Measurements from ENCODE around the gene DDI2. TPM values are rescaled to one million over a fixed set of nuclear protein-coding genes. Genes with fewer than 3 reads are reported as not detected.

The DDI2 gene
- total and polyA plus RNA-seq, 2 experiments from 2014 or later: 5.6 to 27.4 TPM

DNA sequence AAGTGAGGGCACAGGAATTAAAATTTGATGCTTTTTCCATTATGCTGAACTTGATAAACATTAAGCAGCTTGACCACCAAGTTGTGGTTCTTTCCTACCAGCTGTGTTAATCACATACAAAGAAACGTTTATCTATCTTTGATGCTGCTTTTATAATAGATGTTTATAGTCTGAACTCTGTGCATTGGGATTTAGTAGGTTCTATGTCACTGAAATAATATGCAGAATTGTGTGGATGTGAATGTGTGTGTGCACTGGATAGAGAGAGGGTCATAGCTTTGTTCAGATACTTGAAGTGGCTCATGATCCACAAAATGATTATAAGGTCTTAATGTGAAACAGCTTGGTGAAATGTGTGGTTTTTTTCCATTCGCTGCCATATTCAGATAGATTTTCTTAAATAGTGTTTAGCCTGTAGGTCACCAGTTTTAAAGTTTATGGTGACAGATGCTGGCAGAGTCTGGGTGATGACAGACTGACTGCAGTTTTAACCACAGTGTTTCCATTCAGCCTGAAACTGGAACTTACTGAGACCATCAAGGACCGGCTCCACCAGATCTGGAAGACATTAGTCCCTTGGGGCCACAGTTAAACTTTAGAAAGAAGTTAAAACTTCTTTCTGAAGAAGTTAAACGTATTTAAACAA lies 10.2 kb downstream of the DDI2 start:
- H3K4me2 ChIP-seq: no peak overlapping the region
- no peaks in the 10 kb centered on the region for H3K9me2 ChIP-seq (replicated peaks; ENCODE audit: insufficient read depth)
- H2AFZ ChIP-seq: no peak overlapping the region
- no peak for DNase-seq (ENCODE audit: low spot score)
- no peak overlapping the region for H3K4me3 ChIP-seq
- H3K79me2 ChIP-seq: peaks cover 83% of the 10 kb centered on the region
- no peaks in the 10 kb centered on the region for H3K36me3 ChIP-seq (replicated peaks; ENCODE audit: insufficient read depth, low read depth)
- H3K27me3 ChIP-seq: no peaks in the 10 kb centered on the region
- H4K20me1 ChIP-seq (ENCODE audit: insufficient read depth, poor library complexity, severe bottlenecking): peaks cover 36% of the 10 kb centered on the region
- H3K9me3 ChIP-seq (ENCODE audit: low read depth): no peaks in the 10 kb centered on the region
- peak overlapping the region; percentile 33 for H3K27ac ChIP-seq
- TF ChIP-seq EZH2phosphoT487 (IDR thresholded peaks at IDR 0.05; ENCODE audit: low read depth, severe bottlenecking, unreplicated experiment) (no peak), EZH2 (IDR thresholded peaks at IDR 0.05; ENCODE audit: borderline replicate concordance) (no peak)
- TF ChIP-seq, protein P1, sequence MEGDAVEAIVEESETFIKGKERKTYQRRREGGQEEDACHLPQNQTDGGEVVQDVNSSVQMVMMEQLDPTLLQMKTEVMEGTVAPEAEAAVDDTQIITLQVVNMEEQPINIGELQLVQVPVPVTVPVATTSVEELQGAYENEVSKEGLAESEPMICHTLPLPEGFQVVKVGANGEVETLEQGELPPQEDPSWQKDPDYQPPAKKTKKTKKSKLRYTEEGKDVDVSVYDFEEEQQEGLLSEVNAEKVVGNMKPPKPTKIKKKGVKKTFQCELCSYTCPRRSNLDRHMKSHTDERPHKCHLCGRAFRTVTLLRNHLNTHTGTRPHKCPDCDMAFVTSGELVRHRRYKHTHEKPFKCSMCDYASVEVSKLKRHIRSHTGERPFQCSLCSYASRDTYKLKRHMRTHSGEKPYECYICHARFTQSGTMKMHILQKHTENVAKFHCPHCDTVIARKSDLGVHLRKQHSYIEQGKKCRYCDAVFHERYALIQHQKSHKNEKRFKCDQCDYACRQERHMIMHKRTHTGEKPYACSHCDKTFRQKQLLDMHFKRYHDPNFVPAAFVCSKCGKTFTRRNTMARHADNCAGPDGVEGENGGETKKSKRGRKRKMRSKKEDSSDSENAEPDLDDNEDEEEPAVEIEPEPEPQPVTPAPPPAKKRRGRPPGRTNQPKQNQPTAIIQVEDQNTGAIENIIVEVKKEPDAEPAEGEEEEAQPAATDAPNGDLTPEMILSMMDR (IDR thresholded peaks at IDR 0.05; ENCODE audit: poor library complexity): no peak
- 49% methylated on average over 4 of the region's 4 CpGs for WGBS (ENCODE audit: low lambda C conversion rate, missing lambda C conversion rate)
- peaks cover 26% of the 10 kb centered on the region for H3K4me1 ChIP-seq (ENCODE audit: insufficient read depth)

DNA sequence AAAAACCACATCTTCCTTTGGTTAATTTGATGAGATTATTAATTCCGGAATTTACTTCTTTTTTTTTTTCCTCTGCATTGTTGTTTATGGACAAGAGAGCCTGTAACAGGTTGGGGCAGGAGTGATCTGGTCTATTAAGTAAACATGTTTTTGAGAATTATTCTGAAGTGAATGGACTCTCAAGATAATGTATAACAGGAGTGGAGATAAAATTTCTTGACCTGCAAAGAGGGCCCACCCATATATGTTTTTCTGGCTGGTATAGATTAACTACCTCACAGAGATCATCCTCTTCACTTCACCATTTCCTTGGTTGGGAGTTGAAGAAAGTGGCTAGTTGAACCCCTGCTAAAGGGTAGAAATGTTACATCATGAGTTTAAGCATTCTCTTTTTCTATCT lies 10.7 kb downstream of the DDI2 start:
- no peak for TF ChIP-seq EZH2phosphoT487 (IDR thresholded peaks at IDR 0.05; ENCODE audit: low read depth, severe bottlenecking, unreplicated experiment)
- TF ChIP-seq, protein P1 (IDR thresholded peaks at IDR 0.05; ENCODE audit: poor library complexity): no peak
- TF ChIP-seq EZH2 (IDR thresholded peaks at IDR 0.05; ENCODE audit: borderline replicate concordance): no peak
- WGBS (ENCODE audit: low lambda C conversion rate, missing lambda C conversion rate): 60% methylated on average over 1 of the region's 1 CpG

DNA sequence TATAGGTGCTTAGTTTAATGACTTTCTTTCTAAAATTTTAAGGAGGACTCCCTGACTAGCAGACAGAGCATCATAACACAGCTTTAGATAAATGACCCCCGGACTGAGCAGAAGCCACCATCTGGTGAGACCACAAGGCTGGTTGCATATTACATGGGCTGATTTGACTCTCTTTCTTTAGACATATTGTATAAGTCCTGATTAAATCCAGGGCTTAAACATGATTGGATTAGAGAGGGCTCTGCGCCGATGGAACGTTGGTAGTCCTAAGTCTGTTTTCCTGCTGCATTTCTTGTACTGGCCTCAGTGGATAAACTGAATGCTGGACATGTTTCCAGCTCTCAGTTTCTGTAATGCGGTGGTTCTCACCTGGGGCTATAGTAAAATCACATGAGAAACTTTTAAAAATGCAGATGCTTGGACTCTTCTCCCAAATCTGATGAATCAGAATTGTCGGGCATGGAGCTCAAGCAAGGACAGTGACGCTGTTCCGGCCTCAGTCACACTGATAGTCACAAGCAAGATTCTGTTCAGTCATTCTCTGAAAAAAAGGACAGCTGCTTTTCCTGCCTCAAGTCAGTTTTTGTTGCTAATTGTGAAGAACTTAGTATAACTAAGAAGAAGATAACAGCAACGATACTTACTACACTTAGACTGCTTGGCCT lies 16.6 kb downstream of the DDI2 start:
- TF ChIP-seq EZH2 (IDR thresholded peaks at IDR 0.05; ENCODE audit: borderline replicate concordance): no peak
- TF ChIP-seq, protein P1 (IDR thresholded peaks at IDR 0.05; ENCODE audit: poor library complexity): no peak
- TF ChIP-seq EZH2phosphoT487 (IDR thresholded peaks at IDR 0.05; ENCODE audit: low read depth, severe bottlenecking, unreplicated experiment): no peak
- H3K4me2 ChIP-seq: no peak overlapping the region
- WGBS (ENCODE audit: low lambda C conversion rate, missing lambda C conversion rate): 96% methylated on average over 9 of the region's 9 CpGs
- H3K27me3 ChIP-seq: no peaks in the 10 kb centered on the region
- no peaks in the 10 kb centered on the region for H3K36me3 ChIP-seq (replicated peaks; ENCODE audit: insufficient read depth, low read depth)
- H4K20me1 ChIP-seq (ENCODE audit: insufficient read depth, poor library complexity, severe bottlenecking): no peaks in the 10 kb centered on the region
- no peaks in the 10 kb centered on the region for H3K9me2 ChIP-seq (replicated peaks; ENCODE audit: insufficient read depth)
- no peaks in the 10 kb centered on the region for H3K9me3 ChIP-seq (ENCODE audit: low read depth)
- H2AFZ ChIP-seq: no peak overlapping the region
- H3K27ac ChIP-seq: no peak overlapping the region
- H3K4me1 ChIP-seq (ENCODE audit: insufficient read depth): no peaks in the 10 kb centered on the region
- H3K79me2 ChIP-seq: peaks cover 38% of the 10 kb centered on the region
- no peak overlapping the region for H3K4me3 ChIP-seq
- DNase-seq (ENCODE audit: low spot score): no peak

More for the DNA sequence above, 10.7 kb downstream of the DDI2 start:
- Histone ChIP-seq H3K36me3 (replicated peaks; ENCODE audit: insufficient read depth, low read depth) (no peaks in the 10 kb centered on the region), H3K27ac (peak overlapping the region; percentile 33), H3K79me2 (peaks cover 77% of the 10 kb centered on the region), H3K4me1 (ENCODE audit: insufficient read depth) (peaks cover 26% of the 10 kb centered on the region), H3K4me2 (no peak overlapping the region), H3K4me3 (no peak overlapping the region), H4K20me1 (ENCODE audit: insufficient read depth, poor library complexity, severe bottlenecking) (peaks cover 36% of the 10 kb centered on the region), H3K9me2 (replicated peaks; ENCODE audit: insufficient read depth) (no peaks in the 10 kb centered on the region), H3K9me3 (ENCODE audit: low read depth) (no peaks in the 10 kb centered on the region), H3K27me3 (no peaks in the 10 kb centered on the region), H2AFZ (no peak overlapping the region)
- DNase-seq (ENCODE audit: low spot score): no peak
